Measurements from ENCODE around the gene DNM3.
"Not testable (repeated sequence)": the region's sequence is repeated elsewhere in the genome, so short reads cannot be mapped to it uniquely, and the experiment has no call there.

DNA sequence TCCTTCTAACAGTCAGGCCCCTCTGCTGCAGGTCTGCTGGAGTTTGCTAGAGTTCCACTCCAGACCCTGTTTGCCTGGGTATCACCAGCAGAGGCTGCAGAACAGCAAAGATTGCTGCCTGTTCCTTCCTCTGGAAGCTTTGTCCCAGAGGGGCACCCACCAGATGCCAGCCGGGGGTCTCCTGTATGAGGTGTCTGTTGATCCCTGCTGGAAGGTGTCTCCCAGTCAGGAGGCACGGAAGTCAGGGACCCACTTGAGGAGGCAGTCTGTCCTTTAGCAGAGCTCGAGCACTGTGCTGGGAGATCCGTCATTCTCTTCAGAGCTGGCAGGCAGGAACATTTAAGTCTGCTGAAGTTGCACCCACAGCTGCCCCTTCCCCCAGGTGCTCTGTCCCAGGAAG is 238.6 kb downstream of the DNM3 start:
- TF ChIP-seq, protein P1, sequence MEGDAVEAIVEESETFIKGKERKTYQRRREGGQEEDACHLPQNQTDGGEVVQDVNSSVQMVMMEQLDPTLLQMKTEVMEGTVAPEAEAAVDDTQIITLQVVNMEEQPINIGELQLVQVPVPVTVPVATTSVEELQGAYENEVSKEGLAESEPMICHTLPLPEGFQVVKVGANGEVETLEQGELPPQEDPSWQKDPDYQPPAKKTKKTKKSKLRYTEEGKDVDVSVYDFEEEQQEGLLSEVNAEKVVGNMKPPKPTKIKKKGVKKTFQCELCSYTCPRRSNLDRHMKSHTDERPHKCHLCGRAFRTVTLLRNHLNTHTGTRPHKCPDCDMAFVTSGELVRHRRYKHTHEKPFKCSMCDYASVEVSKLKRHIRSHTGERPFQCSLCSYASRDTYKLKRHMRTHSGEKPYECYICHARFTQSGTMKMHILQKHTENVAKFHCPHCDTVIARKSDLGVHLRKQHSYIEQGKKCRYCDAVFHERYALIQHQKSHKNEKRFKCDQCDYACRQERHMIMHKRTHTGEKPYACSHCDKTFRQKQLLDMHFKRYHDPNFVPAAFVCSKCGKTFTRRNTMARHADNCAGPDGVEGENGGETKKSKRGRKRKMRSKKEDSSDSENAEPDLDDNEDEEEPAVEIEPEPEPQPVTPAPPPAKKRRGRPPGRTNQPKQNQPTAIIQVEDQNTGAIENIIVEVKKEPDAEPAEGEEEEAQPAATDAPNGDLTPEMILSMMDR (IDR thresholded peaks at IDR 0.05): not testable (repeated sequence)
- not testable (repeated sequence) for TF ChIP-seq EP300, POLR2A, POLR2AphosphoS5 (IDR thresholded peaks at IDR 0.05)
